Panc1 (cell line): Measurements from ENCODE around the gene MICALL1.

ENCODE experiments used
- CTCF ChIP-seq: fragments of 450-650 bp; IDR thresholded peaks from 2 replicates; pipeline ENCODE4 v1.5.1; 2017; ENCODE audit warnings: mild to moderate bottlenecking
- POLR2AphosphoS5 ChIP-seq: IDR thresholded peaks from 2 replicates; pipeline ENCODE4 v1.6.1; 2012; ENCODE audit warnings: mild to moderate bottlenecking, low read depth, low read length, moderate library complexity
- REST ChIP-seq, 2 experiments: IDR thresholded peaks; 2 replicates each; pipeline ENCODE4 v1.6.1; 2011 to 2012; ENCODE audit warnings: low read depth in 2 of 2, control low read depth in 1 of 2, low read length in 1 of 2, mild to moderate bottlenecking in 1 of 2, moderate library complexity in 1 of 2; ENCODE audit not compliant: insufficient read depth in 1 of 2

GRCh38 chr22:37967147-37967546 lies 61.0 kb downstream of the MICALL1 start:
- TF ChIP-seq CTCF: no peak
- TF ChIP-seq POLR2AphosphoS5: no peak
- TF ChIP-seq REST (IDR thresholded peaks at IDR 0.05; ENCODE audit: insufficient read depth in 1 of 2, low read depth in 2 of 2, low read length in 1 of 2): no peak
